Islet of Langerhans (tissue), 1 donor: ENCODE measurements around the gene HOXB9.

Experiments used
- FAIRE-seq: peaks from one replicate; lab custom pipeline; 2011; peaks lifted over from hg19 to GRCh38; lab: Jason Lieb, UNC

HOXB9 gene

DNA sequence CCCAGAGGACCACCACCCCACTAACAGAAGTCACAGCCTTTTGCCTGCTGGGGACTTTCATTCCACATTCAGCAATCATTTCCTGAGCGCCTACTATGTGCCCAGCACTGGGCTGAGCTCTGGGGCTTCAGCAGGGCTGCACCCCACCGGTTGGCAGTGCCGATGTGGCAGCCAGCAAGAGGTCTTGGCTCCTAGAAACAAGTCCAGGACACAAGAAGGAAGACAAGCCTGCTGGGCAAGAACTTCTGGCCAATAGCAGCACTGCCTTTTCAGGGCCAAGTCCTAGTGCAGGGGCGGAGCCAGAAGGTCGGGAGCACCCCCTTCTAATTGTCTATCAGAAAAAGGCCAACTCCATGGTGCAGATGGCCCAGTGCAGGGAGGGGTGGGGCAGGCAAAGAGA, 13.0 kb upstream of the HOXB9 start:
- no peak for FAIRE-seq

DNA sequence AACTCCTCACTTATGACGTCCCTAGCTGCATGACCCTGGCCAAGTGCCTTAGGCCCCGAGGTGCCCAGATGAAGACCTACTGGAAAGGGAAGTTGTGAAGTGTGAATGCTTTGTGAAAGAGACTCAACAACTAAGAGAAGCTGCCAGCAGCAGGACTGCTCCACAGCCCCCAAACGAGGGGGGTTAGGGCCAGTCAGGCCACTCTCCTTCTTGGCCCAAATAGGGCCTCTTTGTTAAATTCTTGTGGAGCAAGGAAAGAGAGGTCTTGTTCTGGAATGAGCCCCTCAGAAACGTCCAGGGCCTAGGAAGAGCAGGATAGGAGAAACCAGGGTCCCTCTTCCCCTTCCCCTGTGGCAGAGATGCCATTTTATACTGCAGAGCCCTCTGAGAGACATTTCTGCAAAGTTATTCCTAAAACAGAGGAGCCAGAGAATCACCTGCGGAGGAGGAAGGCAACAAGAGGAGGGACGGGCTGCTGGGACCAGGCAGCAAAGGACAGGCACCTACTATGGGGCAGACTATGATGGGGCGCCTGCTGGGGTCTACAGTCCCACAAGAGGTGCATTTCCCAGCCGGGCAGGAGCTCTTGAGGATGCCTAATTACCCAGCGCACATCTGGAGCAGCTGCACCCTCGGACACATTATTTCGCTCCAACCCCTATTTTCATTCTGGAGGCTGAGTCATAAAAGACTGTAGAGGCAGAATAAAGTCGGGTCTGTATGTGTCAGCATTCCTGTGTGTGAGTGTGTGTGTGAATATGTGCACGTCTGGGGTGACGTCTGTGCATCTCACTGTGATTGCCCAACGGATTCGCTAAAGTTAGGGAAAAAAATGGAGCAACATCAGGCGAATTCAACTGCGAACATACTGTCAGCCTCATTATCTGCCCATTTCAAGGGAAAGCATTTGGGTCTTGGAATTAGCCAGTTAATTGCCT, 11.4 kb upstream of the HOXB9 start:
- FAIRE-seq, result no peak

DNA sequence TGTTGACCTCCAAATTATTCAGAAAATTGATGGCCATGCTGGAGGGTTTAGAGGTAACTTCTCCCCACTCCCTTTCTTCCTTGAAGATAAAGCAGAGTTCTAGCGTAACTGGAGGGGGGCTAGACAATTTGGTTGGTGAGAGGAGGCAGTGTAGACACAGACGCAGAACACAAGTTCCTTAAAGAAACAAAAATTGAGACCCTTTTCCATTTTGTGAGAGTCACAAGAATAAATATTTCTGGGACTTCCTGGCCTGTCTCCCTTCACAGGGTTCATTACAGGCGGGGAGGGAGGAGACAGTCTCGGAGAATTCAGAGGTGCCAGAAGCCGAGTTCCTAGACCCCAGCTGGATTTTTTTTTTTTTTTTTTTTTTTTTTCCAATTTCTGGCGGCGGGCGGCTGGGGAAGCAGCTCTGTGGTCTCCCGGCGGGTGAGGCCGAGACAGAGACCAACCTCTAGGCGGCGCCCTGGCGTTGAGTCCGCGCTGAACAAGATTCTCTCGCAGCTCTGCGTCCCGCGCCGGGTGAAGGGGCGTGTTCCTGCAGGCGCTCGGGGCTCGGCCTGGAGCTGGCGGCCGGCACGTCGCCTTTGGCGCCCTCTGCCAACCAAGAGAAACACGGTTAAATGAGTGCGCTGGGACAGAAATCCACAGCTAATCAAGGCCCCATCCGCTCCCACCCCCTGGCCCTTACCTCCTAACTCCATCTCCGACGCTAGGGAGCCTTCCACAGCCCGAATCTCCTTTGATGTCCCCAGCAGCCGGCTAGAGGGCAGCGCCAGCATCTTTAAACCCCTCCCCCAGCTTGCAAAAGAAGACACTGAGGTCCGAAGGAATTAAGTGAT, 10.2 kb upstream of the HOXB9 start:
- no peak for FAIRE-seq

DNA sequence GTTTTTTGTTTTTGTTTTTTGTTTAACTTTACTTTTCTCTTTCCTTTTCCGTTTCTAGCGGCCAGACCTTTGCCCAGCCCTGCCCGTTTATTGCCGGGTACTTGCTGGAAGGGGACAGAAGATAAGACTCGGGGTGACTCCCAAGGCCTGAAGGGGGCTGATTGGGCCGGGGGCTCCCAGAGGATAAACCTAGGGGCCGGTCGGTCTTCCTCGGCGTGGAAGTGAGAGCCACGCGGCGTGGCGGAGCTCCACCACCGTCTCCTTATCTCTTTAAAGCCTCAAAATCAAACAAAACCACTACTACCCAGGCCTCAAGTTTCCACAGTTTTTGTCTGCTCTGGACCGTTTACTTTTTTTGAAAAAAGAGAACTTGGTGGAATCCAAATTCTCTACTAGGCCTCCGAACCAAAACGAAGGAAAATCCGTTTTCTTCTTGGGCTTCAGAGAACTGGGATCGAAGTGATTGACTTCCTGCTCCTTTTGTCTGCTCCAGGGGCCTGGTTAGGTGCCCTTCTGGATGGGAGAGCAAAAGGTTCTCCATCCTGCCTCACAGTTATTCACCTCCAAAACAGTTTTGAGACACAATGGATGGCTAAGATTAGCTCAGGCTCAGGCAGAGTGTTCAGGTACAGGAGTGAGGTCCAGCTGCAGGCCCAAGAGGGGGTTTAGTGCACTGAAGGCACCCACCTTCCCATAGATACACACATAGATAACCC, 8.5 kb upstream of the HOXB9 start:
- no peak for FAIRE-seq

DNA sequence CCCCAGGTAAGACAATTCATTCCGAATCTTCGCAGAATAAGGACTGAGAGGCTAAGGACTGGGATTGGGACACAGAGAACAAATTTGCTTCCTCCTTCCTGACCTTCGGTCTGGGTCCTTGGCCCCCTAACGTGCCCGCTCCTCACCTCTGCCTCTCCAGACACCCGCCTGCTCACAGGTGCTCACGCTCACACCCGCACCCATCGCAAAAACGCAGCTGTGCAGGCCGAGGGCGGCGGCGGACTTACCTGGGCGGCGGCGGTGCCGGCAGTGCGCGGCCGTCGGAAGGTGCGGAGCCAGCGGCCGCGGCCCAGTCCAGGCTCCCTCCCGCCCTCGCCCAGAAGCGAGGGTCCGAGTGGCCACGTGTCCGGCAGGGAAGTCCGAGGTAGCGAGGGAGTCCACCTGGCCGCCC, 7.1 kb upstream of the HOXB9 start:
- FAIRE-seq, result no peak

DNA sequence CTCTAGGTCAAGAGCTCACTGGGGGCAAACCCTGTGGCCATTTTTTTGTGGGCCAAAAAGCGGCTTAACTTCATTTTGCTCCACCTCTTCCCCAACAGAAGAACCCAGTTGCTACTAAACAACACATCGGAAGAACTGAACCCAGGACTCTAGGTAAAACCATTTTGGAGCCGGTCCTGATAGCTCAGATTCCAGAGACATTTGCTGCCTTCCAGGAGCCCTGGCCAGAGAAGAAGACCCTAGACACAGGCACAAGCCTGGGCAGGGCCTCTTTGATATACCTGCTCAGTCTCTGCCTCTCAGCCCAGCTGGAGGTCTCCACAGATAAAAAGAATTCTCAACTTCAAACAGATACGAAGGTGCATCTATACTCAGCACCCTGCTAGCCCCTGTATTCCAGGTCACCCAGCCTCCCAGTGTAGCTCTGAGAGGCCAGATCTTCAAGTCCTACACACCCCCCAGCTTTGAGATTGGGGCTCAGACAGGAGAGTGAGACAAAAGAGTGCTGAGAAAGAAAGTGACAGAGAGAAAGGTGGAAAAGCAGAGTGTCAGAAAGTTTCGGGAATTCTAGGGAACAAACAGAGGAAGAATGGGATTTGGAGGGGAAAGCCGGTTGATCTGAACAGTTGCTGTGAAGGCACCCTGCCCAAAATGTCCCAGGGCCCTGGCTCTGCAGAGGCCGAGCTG, 6.6 kb upstream of the HOXB9 start:
- no peak for FAIRE-seq

DNA sequence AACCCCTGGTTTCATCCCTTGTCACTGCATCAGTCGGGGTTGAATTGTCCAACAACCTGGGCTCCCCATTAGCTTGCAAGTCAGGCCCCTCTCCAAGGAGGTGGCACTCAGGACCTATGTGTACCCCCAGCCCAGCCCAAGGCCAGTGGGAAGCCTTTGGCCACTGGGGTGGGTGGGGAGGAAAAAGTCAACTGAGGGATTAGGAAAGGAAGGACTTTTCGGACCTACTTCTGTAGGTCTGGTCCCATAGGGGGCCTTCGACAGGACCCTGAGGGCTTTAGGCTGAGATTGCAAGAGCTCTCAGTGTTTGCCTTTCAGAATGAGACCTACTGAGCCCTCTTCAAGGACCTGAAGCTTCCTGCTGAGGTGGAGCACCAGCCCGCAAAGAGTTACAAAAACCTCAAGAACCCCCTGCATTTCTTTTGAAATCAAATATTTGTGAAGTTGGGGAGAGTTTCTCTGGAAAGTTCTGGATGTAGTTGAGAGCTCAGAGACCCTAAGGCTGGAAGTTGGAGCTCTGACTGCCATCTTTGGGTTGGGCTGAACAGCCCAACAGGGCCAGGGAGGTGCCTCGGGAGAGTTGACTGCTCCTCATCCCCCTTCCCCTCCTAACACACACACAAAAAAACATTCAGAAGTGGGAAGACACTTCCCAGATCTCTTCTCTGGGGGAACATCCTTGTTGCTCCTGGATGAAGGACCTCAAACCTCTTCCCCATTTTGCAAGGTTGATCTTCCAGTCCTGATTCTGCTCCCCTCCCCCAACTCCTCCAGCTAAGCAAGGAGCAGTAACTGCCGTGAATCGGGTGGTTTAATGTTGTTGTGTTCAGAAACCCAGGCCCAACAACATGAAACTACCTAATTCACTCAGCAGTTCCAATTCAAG, 5.8 kb upstream of the HOXB9 start:
- no peak for FAIRE-seq

DNA sequence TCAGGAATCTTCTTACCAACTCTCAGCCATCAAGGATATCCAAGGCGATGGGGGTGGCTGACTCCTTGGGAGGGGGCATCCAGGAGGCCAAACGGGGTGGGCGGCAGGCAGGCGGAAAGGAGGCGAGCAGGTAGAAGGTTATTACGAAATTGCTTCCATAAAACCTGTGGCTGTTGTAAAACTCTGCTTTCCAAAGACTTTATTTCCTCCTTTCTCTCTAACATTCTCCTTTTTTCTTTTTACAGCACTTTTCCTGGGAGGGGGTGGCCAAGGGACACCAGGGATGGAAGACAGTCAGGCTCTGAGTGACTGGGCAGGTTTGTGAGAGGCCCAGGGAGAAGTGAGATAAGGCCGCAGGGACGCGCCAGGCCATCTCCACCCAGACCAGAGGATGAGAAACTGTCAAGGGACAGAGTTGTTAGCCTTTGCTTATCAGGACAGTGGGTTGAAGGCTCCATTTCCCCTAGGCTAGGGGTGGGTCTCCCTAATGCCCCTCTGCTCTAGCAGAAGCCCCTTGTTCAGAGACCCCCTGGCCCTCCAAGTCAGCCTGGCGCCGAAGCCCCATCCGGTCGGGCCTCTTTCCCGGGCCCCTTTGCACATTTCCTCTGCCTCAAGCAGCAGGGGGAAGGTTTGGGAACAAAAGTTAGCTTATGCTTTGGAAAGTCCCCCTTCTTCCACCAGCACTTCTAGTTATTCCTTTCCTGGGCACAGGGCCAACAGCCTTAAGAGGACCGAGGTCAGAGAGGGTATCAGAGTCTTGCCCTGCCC, 5.0 kb upstream of the HOXB9 start:
- no peak for FAIRE-seq

DNA sequence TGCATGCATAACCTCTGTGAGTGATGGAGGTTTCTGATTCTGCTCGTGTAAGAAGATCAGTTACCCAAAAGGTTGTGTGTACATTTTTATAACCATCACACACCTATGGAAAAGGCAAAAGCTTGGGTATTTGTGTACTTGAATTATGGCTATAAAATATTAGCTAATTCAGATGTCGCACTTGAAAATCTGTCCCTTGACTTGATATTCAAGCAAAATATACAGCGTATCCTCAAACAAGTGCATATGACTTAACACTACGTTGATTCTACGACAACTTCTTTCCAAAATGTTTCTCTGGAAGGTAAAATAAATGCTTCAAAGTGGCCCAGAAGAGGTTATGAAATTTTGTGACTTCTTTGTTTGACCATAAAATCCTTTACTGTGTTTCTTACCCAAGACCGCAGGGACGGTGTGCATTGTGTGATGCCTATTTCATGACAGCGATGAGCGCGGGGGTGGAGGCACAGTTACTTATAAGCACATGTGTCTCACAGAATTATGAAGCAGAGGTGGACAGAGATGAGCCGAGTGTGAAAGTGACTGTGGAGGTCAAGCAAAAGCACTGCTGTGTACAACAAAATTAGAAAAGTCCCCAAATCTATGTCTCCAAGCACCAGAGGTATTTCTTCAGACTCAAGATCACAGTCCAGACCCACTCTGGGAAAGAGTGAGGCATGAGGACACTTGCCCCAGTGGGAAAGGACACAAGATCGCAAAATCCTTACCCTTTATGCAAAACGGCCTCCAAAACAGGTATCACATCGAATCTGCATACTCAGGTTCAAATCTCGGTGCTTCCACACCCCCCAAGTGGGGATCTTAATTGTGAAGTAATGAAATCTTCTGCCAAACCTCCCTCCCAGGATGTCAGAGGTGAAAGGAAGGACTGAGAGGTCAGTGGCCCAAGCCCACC, 4.1 kb upstream of the HOXB9 start:
- FAIRE-seq, result no peak

DNA sequence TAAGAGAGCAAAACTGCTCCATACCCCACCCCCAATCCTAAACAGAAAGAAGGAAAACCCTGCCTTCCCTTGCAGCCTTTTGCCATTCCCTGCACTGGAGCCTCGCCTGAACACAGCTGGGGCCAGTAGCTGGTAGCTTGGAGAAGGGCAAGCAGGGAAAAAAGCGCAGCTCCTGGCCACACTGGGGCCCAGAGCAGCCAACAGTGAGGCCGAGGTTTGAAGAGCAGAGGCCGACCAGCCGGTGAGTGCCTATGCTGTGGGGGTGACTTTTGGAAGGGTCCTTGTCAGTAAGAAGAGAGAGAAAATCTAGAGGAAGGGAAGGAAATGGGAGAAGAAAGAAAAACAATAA, 3.2 kb upstream of the HOXB9 start:
- no peak for FAIRE-seq

DNA sequence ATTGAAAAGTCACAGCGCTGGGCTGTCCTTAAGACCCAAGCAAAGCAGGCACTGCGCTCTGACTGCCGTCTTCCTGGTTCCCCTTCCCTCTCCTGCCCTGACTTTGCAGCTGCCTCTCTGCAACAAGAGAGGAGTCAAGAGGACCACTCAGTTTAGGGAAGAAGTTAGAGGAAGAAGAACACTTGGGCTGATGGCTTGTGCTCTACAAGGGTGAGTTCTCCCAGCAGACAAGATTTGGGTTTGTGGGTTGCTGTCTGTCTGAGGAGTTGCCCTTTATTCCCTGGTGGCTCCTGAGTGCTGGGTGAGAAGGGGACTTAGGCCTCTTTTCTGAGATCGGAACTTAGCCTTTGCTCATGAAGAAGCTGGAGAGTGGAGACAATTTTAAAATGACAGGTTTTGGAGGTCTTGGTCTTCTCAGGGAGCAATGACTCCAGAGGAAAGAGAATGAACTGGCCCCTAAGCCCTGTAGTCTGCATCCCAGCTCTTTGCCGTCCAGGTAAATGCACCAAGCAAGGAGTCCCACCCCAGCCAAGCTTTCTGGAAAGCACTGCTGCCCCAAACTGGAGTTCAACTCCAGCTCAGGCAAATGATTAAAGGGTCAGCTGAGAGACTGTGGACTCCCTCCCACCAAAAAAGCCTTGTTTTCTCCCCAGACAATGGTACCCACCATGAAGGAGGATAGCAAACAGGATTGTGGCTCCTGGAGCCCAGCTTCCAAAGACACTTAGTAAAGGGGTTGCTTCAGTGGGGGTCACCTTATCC, 2.7 kb upstream of the HOXB9 start:
- FAIRE-seq, result no peak

DNA sequence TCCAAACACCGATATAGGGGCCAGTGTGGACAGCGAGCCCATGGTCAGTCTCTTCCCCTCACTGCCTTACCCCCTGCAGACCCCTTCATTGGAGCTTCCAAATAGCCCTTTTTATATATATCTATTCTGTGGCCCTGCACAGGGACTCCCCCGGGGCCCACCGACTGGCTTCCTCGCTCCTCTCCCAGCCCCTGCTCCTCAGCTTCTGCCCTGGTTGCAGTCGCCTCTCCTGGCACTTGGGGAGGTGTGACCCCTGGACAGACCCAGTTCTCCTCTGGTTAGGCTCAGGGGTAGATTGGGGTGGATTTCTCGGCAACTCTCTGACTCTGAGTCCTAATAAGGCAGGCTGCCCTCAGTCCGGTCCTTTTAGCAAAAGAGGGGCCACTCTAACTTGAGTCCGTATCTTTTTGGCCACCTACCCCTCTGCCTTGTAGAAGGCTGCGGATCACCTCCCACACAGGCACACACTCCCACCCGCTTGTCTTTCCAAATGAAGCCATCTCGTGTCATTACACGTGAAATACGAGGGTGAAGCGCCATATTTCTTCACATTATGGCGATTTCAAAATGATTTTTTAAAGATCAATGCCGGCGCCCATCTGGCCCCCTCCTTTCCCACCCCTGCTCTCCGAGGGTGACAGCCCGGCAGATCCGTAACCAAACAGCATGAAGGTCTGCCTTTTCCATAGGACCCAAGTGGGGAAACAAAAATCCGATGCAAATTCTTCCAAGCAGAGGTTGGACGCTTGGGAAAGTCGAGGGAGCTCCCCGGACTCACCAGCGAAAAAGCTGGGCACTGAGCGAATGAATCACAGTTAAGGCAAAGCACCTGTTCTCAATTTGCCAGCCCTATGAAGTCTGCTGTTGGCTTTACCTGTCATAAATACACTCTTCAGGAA, 1.7 kb upstream of the HOXB9 start:
- no peak for FAIRE-seq

DNA sequence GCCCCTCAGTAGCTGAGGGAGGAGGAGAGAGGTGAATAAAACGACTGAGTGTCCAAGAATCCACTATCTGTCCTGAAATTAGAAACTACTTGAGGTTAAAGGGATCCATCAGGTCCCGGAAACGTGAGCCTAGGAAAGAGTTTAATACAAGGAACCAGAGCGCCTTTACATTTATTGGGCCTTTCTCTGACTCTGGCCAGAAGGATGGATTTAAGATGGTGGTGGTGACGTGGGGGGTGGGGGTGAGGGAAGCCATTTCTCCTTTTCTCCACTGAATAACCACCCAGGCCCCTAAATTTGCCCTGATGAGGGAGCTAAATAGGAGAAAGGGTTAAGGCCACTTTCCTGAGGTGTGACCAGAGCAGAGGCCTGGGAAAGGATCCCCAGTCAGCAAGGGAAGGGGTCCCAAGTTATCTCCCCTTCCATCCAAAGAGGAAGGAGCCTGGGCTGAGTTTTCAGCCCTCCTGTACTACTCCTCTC, 1.0 kb upstream of the HOXB9 start:
- no peak for FAIRE-seq

DNA sequence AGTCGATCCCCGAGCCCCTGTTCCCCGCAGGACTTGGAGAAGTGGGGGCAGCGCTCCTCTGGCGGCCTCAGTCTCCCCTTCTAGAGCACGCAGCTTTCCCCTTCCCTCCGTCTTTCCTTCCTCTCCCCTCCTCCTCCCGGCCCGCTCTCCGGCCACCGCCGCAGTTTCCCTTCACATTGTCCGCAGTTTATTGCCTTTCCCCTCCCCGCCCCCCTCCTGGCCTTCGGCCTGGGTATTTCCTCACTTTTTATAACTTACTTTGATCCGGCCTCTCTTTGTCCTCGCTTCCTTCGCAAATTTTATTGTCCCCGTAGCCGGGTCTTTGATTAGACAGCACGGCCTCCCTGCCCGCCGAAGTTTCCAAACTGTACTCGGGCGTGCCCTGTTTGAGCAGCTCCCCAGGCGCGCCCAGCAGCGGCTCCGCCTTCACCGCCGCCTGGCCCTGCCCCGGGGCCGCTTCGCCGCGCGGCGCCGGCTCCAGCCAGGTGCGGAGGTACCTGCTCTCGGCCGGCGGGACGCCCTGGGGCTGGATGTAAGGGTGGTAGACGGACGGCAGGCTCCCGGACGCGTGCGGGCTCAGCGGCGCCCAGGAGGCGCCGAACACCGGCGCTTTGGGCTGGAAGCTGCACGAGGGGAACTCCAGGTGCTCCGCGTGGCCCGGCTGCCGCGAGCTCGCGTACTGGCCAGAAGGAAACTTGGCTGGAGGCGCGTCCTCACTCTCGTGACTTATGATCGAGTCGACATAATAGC, 488 bp downstream of the HOXB9 start:
- no peak for FAIRE-seq

DNA sequence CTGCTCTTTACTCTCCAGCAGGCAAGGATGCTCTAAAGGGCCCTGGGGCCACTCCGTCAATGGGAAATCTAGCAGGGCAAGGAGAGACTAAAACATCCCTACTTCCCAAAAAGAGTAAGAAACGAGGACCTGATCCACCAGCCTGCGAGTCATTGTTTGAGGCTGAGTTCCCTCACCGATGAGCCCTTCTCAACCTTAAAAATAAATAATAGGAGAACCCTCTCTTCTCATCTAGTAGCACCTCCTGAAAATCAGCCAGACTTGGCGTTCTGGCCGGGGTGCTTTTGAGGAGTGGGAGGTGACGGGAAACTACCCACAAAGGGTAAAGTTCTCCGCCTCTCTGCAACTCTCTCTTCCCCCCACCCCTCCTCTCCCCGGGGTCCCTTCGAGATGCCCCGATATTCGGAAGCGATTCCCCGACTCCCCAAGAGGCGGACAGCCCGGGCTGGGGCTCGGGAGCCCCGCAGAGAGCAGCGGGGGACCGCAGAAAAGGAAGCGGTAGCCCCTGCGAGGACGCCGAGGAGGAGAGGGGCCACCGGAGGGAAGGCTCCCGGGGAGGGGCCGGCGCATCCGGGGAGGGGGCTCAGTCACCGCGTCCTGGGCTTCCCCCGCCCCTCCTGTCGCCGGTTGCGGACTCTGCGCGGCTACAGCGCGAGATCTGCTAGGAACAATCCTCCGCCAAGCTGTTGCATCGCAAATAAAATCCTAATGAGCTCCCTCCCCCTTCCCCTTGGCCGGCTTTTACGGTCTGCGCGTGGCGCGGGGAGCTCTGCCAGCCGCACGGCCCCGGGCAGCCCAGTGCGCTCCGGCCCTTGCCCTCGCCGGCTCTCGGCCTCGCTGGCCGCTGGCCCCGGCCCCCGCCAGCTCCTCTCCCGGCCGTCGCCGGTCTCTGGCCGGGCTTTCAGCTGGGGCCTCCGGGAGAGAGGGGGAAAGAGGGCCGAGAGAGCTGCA, 1.3 kb downstream of the HOXB9 start:
- no peak for FAIRE-seq
